Right atrium auricular region (tissue), 2 donors: Measurements from ENCODE around the gene DYNLRB1. TPM values are rescaled to one million over a fixed set of nuclear protein-coding genes. Genes with fewer than 3 reads are reported as not detected.

Source experiments
- DNase-seq: peaks from one replicate; pipeline ENCODE4 v3.0.0-alpha.2; 2019; ENCODE audit warnings: low spot score
- H3K27ac ChIP-seq, 2 donors: fragments of 200-600 bp; sonication (generic); 1 replicate in 1 of 2; 2 replicates in 1 of 2; pipeline ENCODE4 v1.5.1; 2016 to 2019
- H3K27me3 ChIP-seq, 2 donors: fragments of 200-600 bp; sonication (generic); one replicate each; pipeline versions ENCODE4 v1.5.1 to v1.6.0; 2017 to 2019
- H3K36me3 ChIP-seq: fragments of 200-600 bp; sonication (generic); one replicate; pipeline ENCODE4 v1.5.1; 2016
- H3K4me1 ChIP-seq, 2 donors: fragments of 200-600 bp; sonication (generic); one replicate each; pipeline versions ENCODE4 v1.5.1 to v1.6.0; 2017 to 2019
- H3K4me3 ChIP-seq, 2 donors: fragments of 200-600 bp; sonication (generic); 1 replicate in 1 of 2; 2 replicates in 1 of 2; pipeline ENCODE4 v1.5.1; 2017 to 2019; ENCODE audit warnings: mild to moderate bottlenecking in 1 of 2, moderate library complexity in 1 of 2
- H3K9me3 ChIP-seq, 2 donors: fragments of 200-600 bp; sonication (generic); one replicate each; pipeline ENCODE4 v1.5.1; 2019
- total RNA-seq, 2 donors: library from RNA; depleted of rRNA; stranded (reverse); fragments of >200 nt; gene quantifications; one replicate each; pipeline ENCODE4 v1.1.0, GENCODE V29; 2016
- TF ChIP-seq, protein P1 (sequence below), 2 donors: fragments of 200-600 bp; sonication (generic); IDR thresholded peaks; one replicate each; pipeline ENCODE4 v1.5.1; 2019; ENCODE audit warnings: antibody characterized with exemption in 2 of 2

Gene DYNLRB1
- total RNA-seq, 2 donors from 2014 or later: 189 to 252 TPM

GRCh38 chr20:34524426-34524825, 8.2 kb downstream of the DYNLRB1 start:
- peak overlapping the region; percentile 80 to 84 for H3K27ac ChIP-seq
- H3K4me3 ChIP-seq: no peak overlapping the region
- H3K9me3 ChIP-seq: no peaks in the 10 kb centered on the region
- TF ChIP-seq, protein P1, sequence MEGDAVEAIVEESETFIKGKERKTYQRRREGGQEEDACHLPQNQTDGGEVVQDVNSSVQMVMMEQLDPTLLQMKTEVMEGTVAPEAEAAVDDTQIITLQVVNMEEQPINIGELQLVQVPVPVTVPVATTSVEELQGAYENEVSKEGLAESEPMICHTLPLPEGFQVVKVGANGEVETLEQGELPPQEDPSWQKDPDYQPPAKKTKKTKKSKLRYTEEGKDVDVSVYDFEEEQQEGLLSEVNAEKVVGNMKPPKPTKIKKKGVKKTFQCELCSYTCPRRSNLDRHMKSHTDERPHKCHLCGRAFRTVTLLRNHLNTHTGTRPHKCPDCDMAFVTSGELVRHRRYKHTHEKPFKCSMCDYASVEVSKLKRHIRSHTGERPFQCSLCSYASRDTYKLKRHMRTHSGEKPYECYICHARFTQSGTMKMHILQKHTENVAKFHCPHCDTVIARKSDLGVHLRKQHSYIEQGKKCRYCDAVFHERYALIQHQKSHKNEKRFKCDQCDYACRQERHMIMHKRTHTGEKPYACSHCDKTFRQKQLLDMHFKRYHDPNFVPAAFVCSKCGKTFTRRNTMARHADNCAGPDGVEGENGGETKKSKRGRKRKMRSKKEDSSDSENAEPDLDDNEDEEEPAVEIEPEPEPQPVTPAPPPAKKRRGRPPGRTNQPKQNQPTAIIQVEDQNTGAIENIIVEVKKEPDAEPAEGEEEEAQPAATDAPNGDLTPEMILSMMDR (IDR thresholded peaks at IDR 0.05): no peak
- H3K4me1 ChIP-seq: peaks cover 0 to 63% of the 10 kb centered on the region in 2 donors
- H3K27me3 ChIP-seq: no peaks in the 10 kb centered on the region
- peak; percentile 32 for DNase-seq
- H3K36me3 ChIP-seq: peaks cover 26% of the 10 kb centered on the region

DNA sequence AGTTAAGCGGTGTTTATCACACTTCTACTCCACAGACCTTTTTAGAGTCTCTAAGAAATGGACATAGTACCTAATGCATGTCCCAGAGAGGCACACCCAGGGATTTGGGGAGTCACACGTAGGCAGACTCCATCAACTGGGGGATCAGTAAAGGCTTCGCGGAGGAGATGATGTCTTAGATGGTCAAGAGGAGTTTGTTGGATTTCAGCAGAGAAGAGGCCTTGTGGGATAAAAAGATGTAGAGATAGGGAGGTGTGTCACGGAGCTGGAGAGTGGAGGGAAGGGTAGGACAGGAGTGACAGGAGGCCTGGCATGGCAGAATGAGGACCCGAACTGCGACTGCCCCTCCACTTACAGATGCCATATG, 9.1 kb downstream of the DYNLRB1 start:
- H3K9me3 ChIP-seq: no peaks in the 10 kb centered on the region
- no peaks in the 10 kb centered on the region for H3K27me3 ChIP-seq
- peak overlapping the region; percentile 80 to 84 for H3K27ac ChIP-seq
- DNase-seq: peak; percentile 42
- no peak overlapping the region for H3K4me3 ChIP-seq
- H3K36me3 ChIP-seq: peaks cover 33% of the 10 kb centered on the region
- TF ChIP-seq, protein P1 (IDR thresholded peaks at IDR 0.05): no peak
- H3K4me1 ChIP-seq: peaks cover 0 to 69% of the 10 kb centered on the region in 2 donors

DNA sequence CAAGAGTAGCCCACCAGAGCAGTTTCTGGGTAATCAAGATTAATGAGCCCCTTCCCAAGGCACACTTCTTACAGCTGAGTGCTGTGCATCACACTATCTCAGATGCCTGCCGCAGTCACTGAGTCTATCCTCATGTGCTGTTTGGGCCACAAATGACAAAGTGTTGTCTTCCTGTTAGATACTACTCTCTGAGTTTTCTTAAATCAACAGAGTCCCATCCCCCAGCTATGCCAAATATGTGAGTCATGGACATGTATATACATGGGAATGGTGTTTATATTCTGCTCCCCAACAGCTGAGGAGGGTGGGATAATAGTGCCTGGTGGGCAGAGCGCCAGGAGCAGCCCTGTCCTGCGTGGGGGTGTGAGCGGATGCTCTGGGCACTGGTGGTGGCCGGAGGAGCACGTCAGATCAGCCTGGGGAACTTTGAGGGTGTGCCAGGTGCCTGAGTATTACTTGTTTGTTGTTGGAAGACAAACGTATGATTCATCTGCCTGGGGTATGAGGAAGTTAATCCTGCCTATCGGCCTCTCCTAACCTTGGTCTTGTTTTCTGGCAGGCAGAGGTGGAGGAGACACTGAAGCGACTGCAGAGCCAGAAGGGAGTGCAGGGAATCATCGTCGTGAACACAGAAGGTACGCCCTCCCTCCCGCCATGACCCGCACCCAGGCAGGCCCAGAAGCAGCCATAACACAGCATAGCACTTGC, 9.6 kb downstream of the DYNLRB1 start:
- H3K36me3 ChIP-seq: peaks cover 38% of the 10 kb centered on the region
- H3K27ac ChIP-seq: peak overlapping the region; percentile 80 to 84

GRCh38 chr20:34526466-34526865, 10.2 kb downstream of the DYNLRB1 start:
- no peak for DNase-seq
- Histone ChIP-seq H3K27me3 (no peaks in the 10 kb centered on the region), H3K9me3 (no peaks in the 10 kb centered on the region), H3K36me3 (peaks cover 41% of the 10 kb centered on the region), H3K4me1 (peaks cover 0 to 80% of the 10 kb centered on the region in 2 donors), H3K27ac (peak overlapping the region; percentile 80 to 84), H3K4me3 (no peak overlapping the region)
- TF ChIP-seq, protein P1 (IDR thresholded peaks at IDR 0.05): no peak

More for the DNA sequence above, 9.6 kb downstream of the DYNLRB1 start:
- TF ChIP-seq, protein P1 (IDR thresholded peaks at IDR 0.05): no peak
- Histone ChIP-seq H3K4me3 (no peak overlapping the region), H3K4me1 (peaks cover 0 to 74% of the 10 kb centered on the region in 2 donors), H3K9me3 (no peaks in the 10 kb centered on the region), H3K27me3 (no peaks in the 10 kb centered on the region)
- DNase-seq: peak; percentile 90

DNA sequence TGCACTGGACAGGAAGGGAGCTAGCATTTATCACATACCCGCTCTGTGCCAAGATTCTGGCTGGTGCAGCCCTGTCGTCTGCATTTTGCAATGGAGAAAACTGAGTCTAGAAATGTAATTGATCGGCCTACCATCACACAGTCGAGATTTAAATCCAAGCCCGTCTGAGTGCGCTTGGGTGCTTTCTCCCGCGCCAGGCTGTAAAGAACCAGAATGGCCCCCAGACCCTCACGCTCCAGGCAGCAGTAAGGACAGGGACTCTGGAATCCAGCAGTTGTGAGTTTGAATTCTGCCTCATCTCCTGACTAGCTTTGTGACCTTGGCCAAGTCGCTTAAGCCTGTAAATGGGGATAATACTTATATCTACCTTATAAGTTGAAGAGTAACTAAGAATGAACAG, 10.8 kb downstream of the DYNLRB1 start:
- no peaks in the 10 kb centered on the region for H3K9me3 ChIP-seq
- peaks cover 0 to 80% of the 10 kb centered on the region in 2 donors for H3K4me1 ChIP-seq
- H3K4me3 ChIP-seq: no peak overlapping the region
- H3K27me3 ChIP-seq: no peaks in the 10 kb centered on the region
- H3K27ac ChIP-seq: peak overlapping the region; percentile 80 to 84
- H3K36me3 ChIP-seq: peaks cover 46% of the 10 kb centered on the region
- no peak for DNase-seq
- TF ChIP-seq, protein P1 (IDR thresholded peaks at IDR 0.05): no peak

DNA sequence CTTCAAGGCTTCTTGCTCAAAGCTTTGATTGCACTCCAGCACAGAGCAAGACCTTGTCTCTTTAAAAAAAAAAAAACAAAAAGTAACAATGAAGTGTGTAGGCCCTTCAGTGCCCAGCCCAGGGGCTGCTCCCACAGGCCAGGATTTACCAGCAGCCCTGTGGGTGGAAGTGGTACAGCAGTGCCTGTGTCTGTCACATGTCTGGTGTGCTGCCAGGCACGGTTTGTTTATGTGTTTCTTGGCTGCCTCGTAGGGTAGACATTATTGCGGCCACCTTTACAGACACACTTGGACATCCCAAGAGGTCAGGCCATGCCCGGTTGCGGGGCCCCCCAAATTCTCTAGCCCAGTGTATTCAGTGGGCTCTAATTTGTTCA, 12.7 kb downstream of the DYNLRB1 start:
- peak overlapping the region; percentile 57 to 63 for H3K27ac ChIP-seq
- TF ChIP-seq, protein P1 (IDR thresholded peaks at IDR 0.05): no peak
- H3K27me3 ChIP-seq: no peaks in the 10 kb centered on the region
- no peak overlapping the region for H3K4me3 ChIP-seq
- peaks cover 0 to 69% of the 10 kb centered on the region in 2 donors for H3K4me1 ChIP-seq
- H3K36me3 ChIP-seq: peaks cover 65% of the 10 kb centered on the region
- DNase-seq: no peak
- no peaks in the 10 kb centered on the region for H3K9me3 ChIP-seq
